Stomach (tissue), 4 donors: ENCODE data around the gene THAP3.

ENCODE experiments used
- EP300 ChIP-seq: sonication (generic); formaldehyde crosslinking; IDR thresholded peaks from one replicate; pipeline ENCODE4 v1.6.1; 2017; ENCODE audit warnings: antibody characterized with exemption
- POLR2A ChIP-seq, 4 donors: fragments of 450-650 bp; IDR thresholded peaks; one replicate each; pipeline ENCODE4 v1.6.1; 2016; ENCODE audit warnings: antibody characterized with exemption in 4 of 4, control low read depth in 2 of 4, mild to moderate bottlenecking in 1 of 4, moderate library complexity in 1 of 4
- TF ChIP-seq, protein P1 (sequence below), 7 experiments: fragments of 450-650 bp in 4 of 7; fragments of 200-600 bp in 3 of 7; sonication (generic) in 3 of 7; IDR thresholded peaks; one replicate each; pipeline ENCODE4 v1.5.1; 2016 to 2019; ENCODE audit warnings: antibody characterized with exemption in 7 of 7, control low read depth in 2 of 7, mild to moderate bottlenecking in 1 of 7

DNA sequence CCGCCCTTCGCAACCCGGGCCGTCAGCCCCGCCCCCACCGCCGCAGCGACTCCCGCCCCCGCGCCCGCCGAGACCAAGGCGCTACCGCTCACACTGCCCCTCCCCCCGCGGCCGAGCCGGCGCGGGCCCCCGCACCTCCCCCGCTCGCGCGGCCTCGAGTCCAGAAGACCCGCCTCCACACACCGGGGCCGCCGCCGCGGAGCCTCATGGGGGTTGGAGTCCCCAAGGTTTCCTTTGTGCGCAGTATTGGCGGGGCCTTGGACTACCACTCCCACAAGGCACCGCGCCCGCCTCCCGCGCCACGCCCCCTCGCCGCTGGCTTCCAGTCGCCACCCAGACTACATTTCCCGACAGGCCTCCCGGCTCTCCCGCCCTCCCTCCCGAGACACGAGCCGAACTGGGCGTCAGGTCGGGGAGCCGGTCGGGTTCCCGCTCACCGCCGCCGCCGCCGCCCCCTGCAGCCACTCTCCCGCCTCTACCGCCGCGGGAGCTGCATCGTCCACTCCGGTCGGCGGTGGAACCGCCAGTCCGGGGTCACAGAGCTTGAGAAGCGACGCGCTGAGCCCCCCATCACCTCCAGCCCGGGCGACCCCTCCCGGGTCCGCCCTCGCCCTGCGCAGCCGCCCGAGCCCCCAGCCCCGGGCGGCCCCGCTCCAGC lies 11.2 kb upstream of the THAP3 start, which contains the start of gene PHF13:
- TF ChIP-seq POLR2A (IDR thresholded peaks at IDR 0.05): no peak
- TF ChIP-seq, protein P1, sequence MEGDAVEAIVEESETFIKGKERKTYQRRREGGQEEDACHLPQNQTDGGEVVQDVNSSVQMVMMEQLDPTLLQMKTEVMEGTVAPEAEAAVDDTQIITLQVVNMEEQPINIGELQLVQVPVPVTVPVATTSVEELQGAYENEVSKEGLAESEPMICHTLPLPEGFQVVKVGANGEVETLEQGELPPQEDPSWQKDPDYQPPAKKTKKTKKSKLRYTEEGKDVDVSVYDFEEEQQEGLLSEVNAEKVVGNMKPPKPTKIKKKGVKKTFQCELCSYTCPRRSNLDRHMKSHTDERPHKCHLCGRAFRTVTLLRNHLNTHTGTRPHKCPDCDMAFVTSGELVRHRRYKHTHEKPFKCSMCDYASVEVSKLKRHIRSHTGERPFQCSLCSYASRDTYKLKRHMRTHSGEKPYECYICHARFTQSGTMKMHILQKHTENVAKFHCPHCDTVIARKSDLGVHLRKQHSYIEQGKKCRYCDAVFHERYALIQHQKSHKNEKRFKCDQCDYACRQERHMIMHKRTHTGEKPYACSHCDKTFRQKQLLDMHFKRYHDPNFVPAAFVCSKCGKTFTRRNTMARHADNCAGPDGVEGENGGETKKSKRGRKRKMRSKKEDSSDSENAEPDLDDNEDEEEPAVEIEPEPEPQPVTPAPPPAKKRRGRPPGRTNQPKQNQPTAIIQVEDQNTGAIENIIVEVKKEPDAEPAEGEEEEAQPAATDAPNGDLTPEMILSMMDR (IDR thresholded peaks at IDR 0.05): no peak
- no peak for TF ChIP-seq EP300
